HG03108 (cell line): Measurements from ENCODE around the gene TOMM34.
A peak's percentile ranks its signal among the peaks of the same experiment; 100 is the strongest.

Experiments used
- ATAC-seq: cut with Tn5 transposase; IDR thresholded peaks from one replicate; pipeline ENCODE4 v1.9.1; 2021; ENCODE audit warnings: moderate library complexity; ENCODE audit not compliant: unreplicated experiment

Gene TOMM34

GRCh38 chr20:44963325-44964215 is 3.4 kb upstream of the TOMM34 start:
- ATAC-seq, result no peak

GRCh38 chr20:44962483-44962882 is 2.3 kb upstream of the TOMM34 start:
- ATAC-seq, result no peak

- ATAC-seq, result no peak
Observed at GRCh38 chr20:44961870-44962267, 1.7 kb upstream of the TOMM34 start.

DNA sequence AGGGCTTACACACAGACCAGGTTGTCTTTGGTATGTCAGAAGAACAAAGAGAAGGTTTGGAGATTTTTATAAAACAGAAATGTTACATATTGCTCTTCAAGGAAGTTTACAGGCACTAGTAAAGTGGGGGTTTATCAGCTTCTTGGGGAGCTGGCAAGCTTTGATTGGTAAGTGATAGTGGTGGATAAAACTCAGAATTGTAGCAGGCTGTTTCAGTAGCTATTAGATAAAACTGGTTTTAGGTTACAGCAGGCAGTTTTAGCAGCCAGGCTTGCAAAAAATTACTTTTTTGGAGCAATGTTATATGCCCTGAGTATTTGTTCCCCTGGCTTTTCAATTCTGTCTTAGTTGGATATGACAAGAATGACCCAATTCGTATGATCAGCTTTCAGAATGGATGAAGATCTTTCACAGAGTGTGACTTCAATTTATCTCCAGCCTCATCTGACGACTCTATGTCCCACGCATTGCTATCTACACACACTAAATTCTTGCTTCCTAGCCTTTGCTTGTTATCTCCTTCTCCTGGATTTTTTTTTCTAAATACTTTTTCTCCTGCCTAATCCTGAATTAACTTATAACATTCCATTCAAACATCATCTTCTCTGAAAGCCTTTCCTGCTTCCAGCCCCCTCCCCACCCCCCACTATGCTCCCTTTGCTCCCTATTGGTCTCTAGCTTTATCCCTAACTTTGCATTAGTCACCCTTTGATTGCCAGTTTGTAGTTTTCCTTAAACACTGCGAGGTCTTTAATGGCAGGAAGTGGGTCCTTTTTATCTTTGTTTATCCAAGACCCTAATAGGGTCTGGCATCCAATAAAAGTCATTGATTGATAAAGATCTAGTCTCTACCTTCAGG is 1.0 kb upstream of the TOMM34 start:
- ATAC-seq, result no peak

DNA sequence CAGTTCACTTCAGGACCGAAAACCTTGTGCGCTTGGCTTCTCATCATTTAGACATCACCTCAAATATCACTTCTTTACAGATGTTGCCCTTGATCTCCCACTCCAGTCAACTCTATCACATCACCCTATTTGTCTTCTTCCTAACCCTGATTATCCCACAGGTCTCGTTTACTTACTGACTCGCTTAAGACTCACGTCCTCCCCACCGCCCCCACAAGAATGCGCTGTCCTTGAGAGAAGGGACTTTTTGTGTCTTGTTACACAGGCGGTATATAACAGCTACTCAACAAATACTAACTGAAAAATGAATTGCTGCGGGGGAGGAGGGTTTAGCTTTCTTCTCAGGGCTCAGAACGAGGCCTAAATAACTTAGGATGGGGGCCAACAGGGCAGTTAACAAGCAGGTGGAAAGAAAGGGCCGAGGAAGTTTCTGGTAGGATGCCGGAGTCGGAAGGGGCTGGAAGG is 527 bp downstream of the TOMM34 start:
- peak; percentile 20 for ATAC-seq

GRCh38 chr20:44959082-44959637 is 1.0 kb downstream of the TOMM34 start:
- ATAC-seq, result no peak

DNA sequence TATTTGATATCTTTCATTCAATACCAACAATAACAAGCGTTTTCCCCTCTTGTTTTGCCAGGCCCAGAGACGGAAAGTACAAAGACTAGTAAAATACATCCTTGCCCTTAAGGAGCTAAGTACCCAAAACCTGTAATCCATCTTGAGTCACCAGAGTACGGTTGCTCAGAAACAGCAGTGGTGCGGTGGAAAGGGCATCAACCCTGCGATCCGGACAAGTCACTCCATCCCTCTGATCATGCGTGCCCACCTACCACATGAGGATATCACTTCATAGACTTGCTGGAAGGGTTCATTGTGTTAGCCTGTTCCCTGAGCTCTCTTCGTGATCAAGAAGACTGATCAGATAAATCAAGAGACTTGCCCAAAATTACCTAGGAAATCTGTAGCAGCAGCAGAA is 1.9 kb downstream of the TOMM34 start:
- ATAC-seq, result no peak

DNA sequence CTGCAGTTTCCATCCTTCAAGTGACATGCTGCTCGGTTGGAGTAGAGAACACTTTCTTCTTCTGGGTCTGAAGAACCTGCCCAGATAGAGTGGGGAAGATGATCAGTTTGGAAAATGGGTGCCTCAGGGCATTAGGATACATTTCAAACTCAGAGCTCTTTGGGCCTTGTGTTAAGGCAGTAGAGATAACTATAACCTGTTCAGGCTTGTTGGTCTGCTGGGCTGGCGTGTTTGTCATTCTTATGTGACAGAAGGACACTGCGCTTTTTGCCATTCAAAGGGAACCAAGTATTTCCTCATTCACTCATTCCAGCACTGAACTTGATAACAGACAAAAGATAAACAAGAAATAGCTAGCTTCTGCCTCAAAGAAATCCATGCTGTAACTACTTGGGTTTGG is 3.8 kb downstream of the TOMM34 start:
- no peak for ATAC-seq

GRCh38 chr20:44955270-44955669 is 4.9 kb downstream of the TOMM34 start:
- ATAC-seq, result no peak

GRCh38 chr20:44954211-44954610 is 6.0 kb downstream of the TOMM34 start:
- ATAC-seq, result no peak

- no peak for ATAC-seq
Observed at GRCh38 chr20:44952731-44953130, 7.5 kb downstream of the TOMM34 start.

DNA sequence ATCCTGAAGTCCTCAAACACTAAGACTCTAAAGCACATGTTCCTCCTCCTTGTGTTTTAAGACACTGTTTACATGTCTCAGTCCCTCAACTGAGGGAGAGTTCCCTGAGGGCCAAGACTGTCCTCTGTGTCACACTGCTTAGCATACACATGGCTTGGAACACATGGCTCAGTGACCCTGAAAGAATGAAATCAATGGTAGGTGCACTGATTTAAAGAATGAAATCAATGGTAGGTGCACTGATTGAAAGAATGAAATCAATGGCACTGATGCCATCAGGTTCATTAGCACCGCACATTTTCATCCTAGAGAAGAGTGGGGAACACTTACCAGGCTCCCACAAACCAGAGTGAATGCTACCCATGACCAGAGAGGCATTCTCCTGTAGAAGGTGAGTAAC is 9.8 kb downstream of the TOMM34 start:
- no peak for ATAC-seq

DNA sequence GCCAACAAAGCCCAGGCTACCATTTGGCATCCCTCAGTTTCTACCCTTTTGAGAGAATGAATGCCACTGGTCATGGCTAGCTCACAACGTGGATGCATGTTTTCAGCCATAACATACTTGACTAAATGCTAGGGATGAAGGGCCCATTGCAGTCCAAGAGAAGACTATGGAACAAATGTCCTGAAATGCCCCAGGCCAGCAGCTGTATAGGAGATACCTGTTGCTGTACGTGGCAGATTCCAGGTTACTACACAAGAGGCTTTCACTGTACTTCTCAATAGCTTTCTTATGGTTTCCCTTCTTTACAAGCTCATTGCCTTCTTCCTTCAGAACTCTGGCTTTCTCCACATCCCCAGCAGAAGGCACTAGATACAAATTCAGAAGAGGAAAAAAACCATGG is 11.7 kb downstream of the TOMM34 start:
- ATAC-seq, result no peak

GRCh38 chr20:44948107-44948506 is 12.1 kb downstream of the TOMM34 start:
- ATAC-seq, result no peak

GRCh38 chr20:44946271-44946852 is 13.8 kb downstream of the TOMM34 start:
- no peak for ATAC-seq

DNA sequence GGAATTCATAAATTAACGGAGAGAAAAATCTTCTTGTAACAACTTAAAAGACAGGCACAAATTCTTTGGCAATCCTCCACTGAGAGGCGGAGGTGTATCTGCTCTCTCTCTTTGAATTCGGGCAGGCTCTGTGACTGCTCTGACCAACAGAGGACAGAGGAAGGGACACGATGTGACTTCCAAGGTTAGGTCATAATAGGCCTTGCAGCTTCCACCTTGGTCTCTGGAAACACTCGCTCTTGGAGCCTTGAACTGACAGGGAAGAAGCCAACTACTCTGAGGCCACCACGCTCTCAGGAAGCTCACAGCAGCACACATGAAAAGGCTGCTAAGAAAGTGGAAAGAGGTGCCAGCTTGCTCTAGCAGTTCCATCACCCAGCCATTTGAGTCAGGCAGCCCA is 14.9 kb downstream of the TOMM34 start:
- no peak for ATAC-seq

DNA sequence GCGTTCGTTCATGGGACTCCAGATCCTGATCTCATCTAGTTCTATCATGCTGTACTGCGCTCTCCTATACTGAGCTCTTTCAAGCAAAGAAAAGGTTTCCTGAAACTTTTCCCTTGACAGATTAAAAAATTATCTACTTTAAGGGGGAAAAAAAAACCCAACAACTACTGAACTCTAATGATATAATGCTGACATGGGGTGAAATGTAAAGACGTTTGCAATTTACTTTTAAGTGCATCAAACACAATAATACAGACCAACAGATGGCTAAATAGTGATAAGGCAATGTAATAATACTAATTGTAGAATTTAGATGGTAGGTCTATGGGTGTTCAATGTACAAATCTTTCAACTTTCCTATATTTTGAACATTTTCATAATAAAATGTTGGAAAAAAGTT is 16.4 kb downstream of the TOMM34 start:
- no peak for ATAC-seq

DNA sequence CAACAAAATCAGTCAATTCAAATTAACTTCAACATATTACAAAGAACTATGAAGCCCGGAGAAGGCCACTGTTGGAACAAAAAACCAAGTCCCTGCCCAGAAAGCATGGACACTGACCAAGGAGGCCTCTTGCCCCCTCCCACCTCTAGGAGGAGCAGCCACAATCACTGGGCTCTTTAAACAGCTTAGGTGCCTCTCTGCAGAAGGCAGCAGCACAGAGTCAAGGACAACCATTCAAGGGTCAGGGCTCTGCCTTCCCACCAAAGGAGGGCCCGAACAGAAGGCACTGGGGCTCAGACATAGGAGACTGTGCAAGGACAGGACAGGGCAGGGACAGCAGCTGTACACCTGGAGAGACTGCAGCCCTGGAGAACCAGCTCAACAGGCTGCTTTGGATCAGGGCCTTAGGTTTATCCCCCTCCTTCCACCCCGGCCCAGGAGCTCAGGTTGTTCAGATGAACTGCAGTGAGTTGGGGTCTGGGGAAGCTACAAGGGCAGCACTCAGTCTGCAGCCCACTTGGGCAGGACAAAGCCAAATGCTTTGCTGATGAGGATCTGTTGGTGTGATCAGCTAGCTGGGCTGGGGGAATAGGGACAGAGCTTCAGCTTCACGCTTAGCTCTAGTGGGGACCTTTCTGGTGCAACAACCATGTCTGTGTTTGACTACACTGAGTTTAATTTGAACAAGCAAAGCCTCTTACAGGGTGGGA is 17.8 kb downstream of the TOMM34 start:
- ATAC-seq, result no peak

GRCh38 chr20:44941120-44941691 is 19.0 kb downstream of the TOMM34 start:
- no peak for ATAC-seq

DNA sequence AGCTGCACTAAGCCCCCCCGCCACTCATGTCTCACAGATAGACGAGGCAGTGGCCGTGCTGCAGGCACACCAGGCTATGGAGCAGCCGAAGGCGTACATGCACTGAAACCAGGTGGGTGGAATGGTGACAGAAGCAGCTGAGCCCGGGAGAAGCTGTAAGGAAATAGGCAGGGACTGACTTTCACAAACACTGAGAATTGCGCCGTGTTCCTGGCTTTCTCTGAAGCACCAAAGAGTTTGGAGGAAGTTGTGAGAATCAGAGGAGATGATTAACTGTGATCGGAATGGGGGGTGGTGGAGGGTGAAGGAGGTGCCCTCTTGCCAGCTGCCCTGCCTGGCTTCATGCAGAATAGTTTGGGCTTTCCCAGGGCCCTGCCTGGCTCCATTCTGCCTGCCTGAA is 21.6 kb downstream of the TOMM34 start:
- no peak for ATAC-seq
